HG03558 (cell line): Measurements from ENCODE around the gene INPPL1.

Experiments used
- ATAC-seq: cut with Tn5 transposase; IDR thresholded peaks from one replicate; pipeline ENCODE4 v1.9.1; 2021; ENCODE audit warnings: moderate number of reproducible peaks; ENCODE audit not compliant: unreplicated experiment; ENCODE audit errors: extremely low read depth

The INPPL1 gene

GRCh38 chr11:72274435-72274834 lies 49.9 kb downstream of the INPPL1 start:
- ATAC-seq, result no peak

GRCh38 chr11:72278905-72279304 lies 54.3 kb downstream of the INPPL1 start:
- no peak for ATAC-seq

GRCh38 chr11:72280037-72280436 lies 55.5 kb downstream of the INPPL1 start:
- ATAC-seq, result no peak

GRCh38 chr11:72280726-72281315 lies 56.3 kb downstream of the INPPL1 start:
- ATAC-seq, result no peak

GRCh38 chr11:72283947-72284346 lies 59.4 kb downstream of the INPPL1 start:
- no peak for ATAC-seq

- no peak for ATAC-seq
Measured at GRCh38 chr11:72287293-72287692, 62.7 kb downstream of the INPPL1 start.
